Hematopoietic multipotent progenitor cell treated with erythropoietin and hydrocortisone succinate and interleukin-3 and kit ligand, for 8 days (in vitro differentiated cells): ENCODE data around the gene NFKBIZ.
"Not testable (repeated sequence)": the region's sequence is repeated elsewhere in the genome, so short reads cannot be mapped to it uniquely, and the experiment has no call there.

Experiments
- DNase-seq: peaks from one replicate; pipeline ENCODE4 v3.0.0-alpha.2; 2015

Gene NFKBIZ

GRCh38 chr3:101879102-101879501 lies 29.8 kb downstream of the NFKBIZ start:
- no peak for DNase-seq

GRCh38 chr3:101879623-101880284 lies 30.4 kb downstream of the NFKBIZ start:
- no peak for DNase-seq

GRCh38 chr3:101884776-101885175 lies 35.5 kb downstream of the NFKBIZ start:
- DNase-seq: no peak

- DNase-seq: not testable (repeated sequence)
These were observed 36.3 kb downstream of the NFKBIZ start for GRCh38 chr3:101885584-101885983.

- DNase-seq: no peak
These were observed 37.3 kb downstream of the NFKBIZ start for GRCh38 chr3:101886626-101887025.

- DNase-seq: no peak
These were observed 39.3 kb downstream of the NFKBIZ start for GRCh38 chr3:101888653-101889052.

GRCh38 chr3:101890716-101891115 lies 41.4 kb downstream of the NFKBIZ start:
- no peak for DNase-seq

- DNase-seq: no peak
These were observed 43.3 kb downstream of the NFKBIZ start for GRCh38 chr3:101892648-101893047.

- DNase-seq: no peak
These were observed 46.9 kb downstream of the NFKBIZ start for GRCh38 chr3:101896083-101896757.

- no peak for DNase-seq
These were observed 47.7 kb downstream of the NFKBIZ start for GRCh38 chr3:101897013-101897412.

GRCh38 chr3:101898039-101898438 lies 48.7 kb downstream of the NFKBIZ start:
- no peak for DNase-seq

GRCh38 chr3:101898752-101899169 lies 49.4 kb downstream of the NFKBIZ start:
- DNase-seq: no peak

- DNase-seq: no peak
These were observed 51.0 kb downstream of the NFKBIZ start for GRCh38 chr3:101900316-101900715.

GRCh38 chr3:101900736-101901135 lies 51.4 kb downstream of the NFKBIZ start:
- DNase-seq: no peak

- DNase-seq: no peak
These were observed 52.7 kb downstream of the NFKBIZ start for GRCh38 chr3:101902041-101902440.

- no peak for DNase-seq
These were observed 54.1 kb downstream of the NFKBIZ start for GRCh38 chr3:101903451-101903871.

GRCh38 chr3:101905573-101905972 lies 56.3 kb downstream of the NFKBIZ start:
- DNase-seq: not testable (repeated sequence)
